Stimulated activated CD8-positive, alpha-beta memory T cell treated with anti-CD3 and anti-CD28 coated beads, Interleukin-12 subunit alpha, Interleukin-12 subunit beta, amount 100 ng/mL, for 24 hours (primary cell): ENCODE measurements around the gene ANXA2R.
"Not testable (repeated sequence)": the region's sequence is repeated elsewhere in the genome, so short reads cannot be mapped to it uniquely, and the experiment has no call there.

Experiments
- DNase-seq: peaks from one replicate; pipeline ENCODE4 v3.0.0-alpha.2; 2020; ENCODE audit errors: extremely low read depth

ANXA2R gene

DNA sequence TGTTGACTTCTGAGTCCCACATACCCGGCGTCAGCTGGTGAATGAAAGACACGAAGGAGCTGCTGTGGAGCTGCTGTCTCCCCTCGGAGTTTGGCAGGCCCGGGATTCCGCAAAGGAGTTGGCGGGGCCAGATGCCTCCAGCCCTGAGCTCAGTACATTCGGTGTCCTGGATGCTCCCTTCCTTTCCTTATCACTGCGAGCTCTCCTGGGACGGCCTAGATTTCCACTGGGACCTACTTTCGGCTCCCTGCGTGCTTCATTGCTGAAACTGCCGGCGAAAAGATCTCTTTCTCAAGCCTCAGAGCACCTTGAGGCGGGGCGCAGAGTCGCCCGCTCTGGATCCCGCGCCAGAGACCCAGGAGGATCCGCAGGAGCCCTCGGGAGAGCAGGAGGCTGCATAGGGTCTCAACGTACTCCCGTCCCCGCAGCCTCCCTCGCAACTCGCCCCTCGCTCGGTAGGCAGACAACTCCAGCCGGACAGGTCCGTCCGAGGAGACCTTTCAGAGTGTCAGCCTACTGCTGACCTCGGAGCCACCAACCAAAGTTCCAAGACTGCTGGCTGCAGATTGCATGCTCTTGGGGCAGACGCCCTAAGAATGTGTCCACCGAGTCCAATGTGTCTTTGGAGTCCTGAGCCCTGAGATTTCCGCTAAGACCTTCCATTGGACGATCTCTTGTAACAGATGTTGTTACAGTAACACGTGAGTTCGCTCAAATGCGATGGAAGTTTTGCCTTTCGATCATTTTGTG lies 6.1 kb downstream of the ANXA2R start:
- no peak for DNase-seq

DNA sequence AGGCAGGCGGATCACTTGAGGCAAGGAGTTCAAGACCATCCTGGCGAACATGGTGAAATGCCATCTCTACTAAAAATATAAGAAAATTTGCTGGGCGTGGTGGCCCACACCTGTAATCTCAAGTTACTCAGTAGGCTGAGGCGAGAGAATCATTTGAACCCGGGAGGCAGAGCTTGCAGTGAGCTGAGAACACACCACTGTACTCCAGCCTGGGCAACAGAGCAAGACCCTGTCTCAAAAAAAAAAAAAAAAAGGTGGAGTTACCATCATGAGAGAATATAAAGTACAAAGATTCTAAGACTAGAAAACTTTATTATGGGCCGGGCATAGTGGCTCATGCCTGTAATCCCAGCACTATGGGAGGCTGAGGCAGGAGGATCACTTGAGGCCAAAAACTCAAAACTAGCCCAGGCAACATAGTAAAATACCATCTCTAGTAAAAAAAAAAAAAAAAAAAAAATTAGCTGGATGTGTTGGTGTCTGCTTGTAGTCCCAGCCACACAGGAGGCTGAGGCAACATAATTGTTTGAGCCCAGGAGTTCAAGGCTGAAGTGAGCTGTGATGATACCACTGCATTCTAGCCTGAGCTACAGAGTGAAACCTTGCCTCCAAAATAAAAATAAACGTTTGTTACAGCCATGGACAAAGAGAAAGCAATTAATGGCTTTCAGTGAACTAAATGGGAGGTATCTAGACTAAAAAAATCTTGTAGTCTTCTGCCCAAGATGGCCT lies 12.9 kb downstream of the ANXA2R start:
- no peak for DNase-seq

GRCh38 chr5:43025184-43025950 lies 14.8 kb downstream of the ANXA2R start:
- not testable (repeated sequence) for DNase-seq

DNA sequence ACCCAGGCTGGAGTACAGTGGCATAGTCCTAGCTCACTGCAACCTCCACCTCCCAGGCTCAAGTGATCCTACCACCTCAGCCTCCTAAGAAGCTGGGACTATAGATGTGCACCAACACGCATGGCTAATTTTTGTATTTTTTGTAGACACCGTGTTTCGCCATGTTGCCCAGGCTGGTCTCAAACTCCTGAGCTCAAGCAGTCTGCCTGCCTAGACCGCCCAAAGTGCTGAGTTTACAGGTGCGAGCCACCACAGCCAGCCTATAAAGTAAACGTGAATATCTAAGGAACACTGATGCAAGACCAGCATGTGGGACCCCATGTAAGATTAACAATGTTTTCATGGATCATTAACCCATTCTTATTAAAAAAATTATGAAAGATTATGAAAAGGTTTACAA lies 15.9 kb downstream of the ANXA2R start:
- no peak for DNase-seq

- no peak for DNase-seq
Measured at GRCh38 chr5:43021151-43021550, 19.0 kb downstream of the ANXA2R start.

DNA sequence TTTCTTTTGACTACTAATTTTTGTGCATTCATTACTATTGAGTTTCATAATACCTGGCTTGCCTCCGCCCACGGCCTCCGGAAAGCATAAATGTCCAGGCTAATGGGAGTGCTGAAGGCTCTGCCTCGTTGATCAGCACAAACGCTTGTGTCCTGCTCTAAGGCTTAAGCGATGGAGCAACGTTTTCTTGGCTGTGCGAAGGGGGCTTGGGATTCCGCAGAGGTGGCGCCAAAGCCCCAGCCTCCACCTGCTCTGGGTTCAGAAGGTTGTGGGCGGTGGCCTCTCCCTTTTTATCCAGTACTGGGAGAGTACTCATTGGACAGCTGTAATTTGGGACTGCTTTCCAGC lies 19.7 kb downstream of the ANXA2R start:
- no peak for DNase-seq

DNA sequence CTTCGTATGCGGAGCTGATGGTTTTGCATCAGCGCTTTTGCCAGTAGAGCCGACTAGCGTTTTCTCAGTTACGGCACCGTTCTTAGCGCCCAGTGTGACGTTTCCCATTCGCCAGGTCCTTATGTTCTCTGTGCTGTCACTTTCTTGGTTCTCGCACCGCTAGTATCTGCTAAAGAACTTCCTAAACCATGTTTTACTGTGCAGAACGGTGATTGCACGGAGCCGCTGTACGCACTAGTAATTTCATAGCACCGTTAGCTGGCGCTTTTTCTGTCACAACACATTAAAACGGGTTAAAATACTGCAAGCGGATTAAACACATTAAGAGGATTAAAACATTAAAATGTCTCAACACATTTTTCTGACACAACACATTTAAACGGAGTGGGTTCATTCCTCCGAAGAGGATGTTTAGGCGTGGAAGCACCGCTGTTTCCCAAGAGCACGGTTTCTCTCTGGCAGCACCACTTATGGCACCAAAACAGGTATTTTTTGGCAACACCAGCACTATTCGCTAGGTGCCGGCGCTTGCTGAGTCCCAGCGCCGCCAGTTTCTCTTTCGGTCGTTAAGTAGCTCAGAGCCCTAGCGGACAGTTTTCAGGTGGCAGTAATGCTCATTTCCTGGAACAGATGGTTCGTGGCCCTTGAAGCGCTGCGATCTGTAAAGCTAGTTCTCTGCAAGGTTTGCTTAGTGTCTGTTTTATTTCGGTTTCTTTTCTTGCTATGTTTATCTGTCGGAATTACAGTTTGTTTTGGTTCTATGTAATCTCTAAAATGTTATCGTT lies 20.3 kb downstream of the ANXA2R start:
- no peak for DNase-seq

GRCh38 chr5:43019291-43019613 lies 20.9 kb downstream of the ANXA2R start:
- DNase-seq = no peak

DNA sequence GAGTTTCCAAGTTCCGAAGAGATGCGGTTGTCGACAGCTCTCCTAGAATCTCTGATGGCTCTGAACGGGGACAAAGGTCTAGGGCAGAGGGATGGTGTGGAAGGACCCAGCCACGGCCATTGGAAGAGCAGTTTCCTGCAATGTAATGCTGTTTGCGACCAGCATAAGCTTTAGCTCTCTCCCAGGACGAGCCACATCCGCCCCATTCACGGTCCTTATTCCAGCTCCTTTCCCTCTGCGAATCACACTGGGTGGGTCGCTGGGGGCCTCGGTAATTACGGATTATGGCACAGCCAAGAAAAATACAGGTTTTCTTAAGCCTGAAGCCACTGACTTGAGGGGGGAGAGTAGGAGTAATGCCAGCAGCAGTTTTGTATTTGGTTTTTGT lies 22.7 kb downstream of the ANXA2R start:
- no peak for DNase-seq

- DNase-seq = no peak
Measured at GRCh38 chr5:43016217-43016779, 23.8 kb downstream of the ANXA2R start.

- no peak for DNase-seq
Measured at GRCh38 chr5:43014522-43014921, 25.6 kb downstream of the ANXA2R start.

GRCh38 chr5:43010935-43011315 lies 29.2 kb downstream of the ANXA2R start:
- DNase-seq = no peak

DNA sequence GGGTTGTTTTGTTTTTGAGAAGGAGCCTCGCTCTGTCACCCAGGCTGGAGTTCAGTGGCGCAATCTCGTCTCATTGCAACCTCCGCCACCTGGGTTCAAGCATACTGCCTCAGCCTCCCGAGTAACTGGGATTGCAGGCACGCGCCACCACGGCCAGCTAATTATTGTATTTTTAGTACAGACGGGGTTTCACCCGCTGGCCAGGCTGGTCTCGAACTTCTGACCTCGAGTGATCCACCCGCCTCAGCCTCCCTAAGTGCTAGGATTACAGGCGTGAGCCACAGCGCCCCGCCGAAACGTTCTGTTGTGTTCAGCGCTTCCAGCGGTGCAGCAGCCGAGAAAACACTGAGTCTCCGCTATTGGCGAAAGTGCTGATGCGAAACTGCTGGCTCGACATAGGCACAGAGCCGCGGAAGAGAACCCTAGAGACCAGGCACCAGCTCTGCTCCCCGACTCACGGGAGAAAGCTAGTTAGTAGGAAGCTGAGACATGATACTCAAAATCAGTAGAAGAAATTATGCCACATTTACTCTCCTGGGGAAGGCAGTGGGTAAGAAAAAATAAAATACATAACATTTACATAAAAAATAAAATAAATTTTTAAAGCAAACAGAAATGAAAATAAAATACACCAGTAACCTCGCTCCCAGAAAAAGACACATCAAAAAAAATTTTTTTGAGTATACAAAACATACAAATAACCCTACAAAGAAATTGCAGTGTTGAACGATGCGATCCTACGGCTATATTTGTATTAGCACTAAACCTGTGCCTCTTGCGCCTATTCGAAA lies 31.6 kb downstream of the ANXA2R start:
- DNase-seq = peak; percentile 76

DNA sequence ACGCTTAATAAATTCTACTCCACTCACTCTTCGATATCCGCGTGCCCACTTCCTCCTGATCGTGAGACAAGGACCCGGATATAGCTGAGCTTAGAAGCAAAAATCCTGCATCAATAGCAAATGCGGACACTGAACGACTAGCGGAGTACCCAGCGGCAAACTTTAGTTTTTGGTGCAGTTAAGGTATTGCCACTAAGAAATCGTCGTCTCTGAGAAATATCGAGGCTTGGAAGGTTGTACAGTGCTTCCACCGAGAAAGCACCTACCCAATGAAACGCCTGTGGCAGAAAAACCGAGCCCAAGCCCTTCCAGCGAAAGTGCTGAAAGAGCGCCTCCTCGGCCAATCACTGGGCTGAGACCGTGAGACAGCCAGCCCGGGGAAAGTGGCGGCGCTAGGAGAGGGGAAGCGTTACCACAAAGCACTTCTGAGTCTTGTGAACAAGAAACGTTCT lies 32.2 kb downstream of the ANXA2R start:
- DNase-seq = peak; percentile 49

DNA sequence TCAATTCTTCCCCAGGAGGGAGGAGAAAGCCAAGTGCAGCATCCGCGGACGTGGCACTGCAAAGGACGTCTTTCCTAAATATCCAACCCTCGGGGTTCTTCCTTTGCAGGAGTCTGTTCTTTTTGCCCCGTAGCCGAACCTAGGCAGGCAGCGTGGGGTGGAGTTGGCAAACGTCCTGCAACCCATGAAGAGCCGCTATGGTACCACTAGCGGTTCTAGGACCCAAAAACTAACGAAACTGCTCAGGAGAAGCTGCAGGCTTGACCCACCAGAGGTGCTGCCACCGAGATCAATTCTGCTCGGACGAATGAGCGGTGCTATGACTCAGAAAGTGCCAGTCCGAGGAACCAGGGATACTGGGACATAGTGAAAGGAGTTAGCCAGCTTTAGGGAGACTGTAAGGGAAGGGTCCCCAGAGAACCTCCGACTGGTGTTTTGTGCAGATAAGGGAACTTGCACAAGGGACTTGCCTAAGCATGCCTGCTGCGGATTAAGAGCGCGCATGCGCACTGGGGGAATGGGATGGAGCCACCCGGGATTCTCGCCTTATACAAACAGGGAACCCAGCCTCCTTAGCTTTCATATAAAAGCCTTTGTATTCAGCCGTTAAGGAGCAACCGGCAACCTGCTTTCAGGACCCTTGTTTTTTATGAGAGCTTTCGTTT lies 32.7 kb downstream of the ANXA2R start:
- peak; percentile 43 for DNase-seq

GRCh38 chr5:43006424-43007202 lies 33.5 kb downstream of the ANXA2R start:
- no peak for DNase-seq

GRCh38 chr5:43005031-43005430 lies 35.1 kb downstream of the ANXA2R start:
- DNase-seq = no peak

DNA sequence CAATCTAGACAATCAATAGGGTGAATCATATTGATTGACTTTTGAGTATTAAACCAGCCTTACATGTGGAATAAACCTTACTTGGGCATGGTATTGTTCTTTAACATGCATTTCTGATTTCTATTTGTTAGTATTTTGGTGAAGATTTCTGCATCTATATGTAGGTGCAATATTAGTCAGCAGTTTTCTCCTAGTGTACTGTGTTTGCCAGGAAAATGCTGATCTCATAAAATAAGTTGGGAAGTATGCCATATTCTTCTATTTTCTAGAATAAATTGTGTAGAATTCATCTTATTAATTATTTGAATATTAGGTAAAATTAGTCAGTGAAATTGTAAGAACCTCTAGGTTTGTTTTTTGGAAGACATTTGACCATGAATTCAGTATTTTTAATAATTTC lies 38.4 kb downstream of the ANXA2R start:
- no peak for DNase-seq

DNA sequence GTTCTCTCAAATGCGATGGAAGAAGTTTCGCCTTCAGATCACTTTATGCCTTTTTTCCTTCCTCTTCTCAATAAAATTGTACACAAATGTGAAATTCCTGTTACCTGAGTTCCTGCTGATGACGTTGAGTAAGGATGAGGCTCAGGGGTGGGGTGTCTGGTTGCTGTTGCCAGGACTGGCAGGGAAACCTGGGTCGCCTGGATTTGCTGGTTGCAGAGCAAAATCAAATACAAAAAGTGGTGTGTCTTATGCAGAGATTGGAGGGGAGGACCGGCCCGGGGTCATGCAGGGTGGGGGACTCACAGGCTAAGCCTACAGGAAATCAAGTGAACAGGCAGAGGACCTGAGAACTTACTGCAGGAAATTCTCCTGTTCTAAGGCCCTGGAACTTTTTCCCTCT lies 39.2 kb downstream of the ANXA2R start:
- DNase-seq = no peak
